Measurements from ENCODE around the gene ABCB9. TPM values are rescaled to one million over a fixed set of nuclear protein-coding genes. Genes with fewer than 3 reads are reported as not detected.

ABCB9 gene
- total RNA-seq, 6 experiments from 2014 or later = 0.48 to 1.4 (median 0.94) TPM

- Histone ChIP-seq H3K4me3 (no peak overlapping the region), H3K36me3 (no peaks in the 10 kb centered on the region), H3K4me1 (peaks cover 0 to 7% (median 0%) of the 10 kb centered on the region in 4 donors), H3K27ac (no peak overlapping the region), H3K9me3 (no peaks in the 10 kb centered on the region), H3K27me3 (no peaks in the 10 kb centered on the region)
- 83% methylated on average over 8 of the region's 19 CpGs for WGBS (ENCODE audit: insufficient coverage, low coverage, low lambda C conversion rate, missing lambda C conversion rate)
- ATAC-seq = no peak
- intact Hi-C loops (cut with DNase I) = no loop called here
- no peak for TF ChIP-seq POLR2A (IDR thresholded peaks at IDR 0.05)
- no peak for TF ChIP-seq CTCF (IDR thresholded peaks at IDR 0.05)
- no peak for DNase-seq
Observed at GRCh38 chr12:122964439-122965257, 1.6 kb downstream of the ABCB9 start.

- H3K4me1 ChIP-seq = peaks cover 0 to 7% (median 0%) of the 10 kb centered on the region in 4 donors
- WGBS (ENCODE audit: insufficient coverage, low coverage, low lambda C conversion rate, missing lambda C conversion rate) = no CpG with 5 or more reads among the region's 8 CpGs
- ATAC-seq (peak in 1 of 4 donors; percentile 5), DNase-seq (peak in 1 of 3 donors; percentile 57)
- no peaks in the 10 kb centered on the region for H3K27me3 ChIP-seq
- no peaks in the 10 kb centered on the region for H3K9me3 ChIP-seq
- intact Hi-C loops (cut with DNase I) = no loop called here
- no peaks in the 10 kb centered on the region for H3K36me3 ChIP-seq
- no peak overlapping the region for H3K27ac ChIP-seq
- H3K4me3 ChIP-seq = no peak overlapping the region
- TF ChIP-seq CTCF (IDR thresholded peaks at IDR 0.05) (no peak), POLR2A (IDR thresholded peaks at IDR 0.05) (no peak)
Observed at GRCh38 chr12:122963941-122964265, 2.4 kb downstream of the ABCB9 start.

- no peak overlapping the region for H3K27ac ChIP-seq
- peaks cover 0 to 7% (median 0%) of the 10 kb centered on the region in 4 donors for H3K4me1 ChIP-seq
- H3K9me3 ChIP-seq = no peaks in the 10 kb centered on the region
- intact Hi-C loops (cut with DNase I) = no loop called here
- TF ChIP-seq CTCF (IDR thresholded peaks at IDR 0.05) = no peak
- TF ChIP-seq POLR2A (IDR thresholded peaks at IDR 0.05) = no peak
- 61% methylated on average over 8 of the region's 10 CpGs for WGBS (ENCODE audit: insufficient coverage, low coverage, low lambda C conversion rate, missing lambda C conversion rate)
- ATAC-seq (peak in 1 of 4 donors; percentile 16), DNase-seq (no peak)
- H3K36me3 ChIP-seq = no peaks in the 10 kb centered on the region
- no peaks in the 10 kb centered on the region for H3K27me3 ChIP-seq
- H3K4me3 ChIP-seq = no peak overlapping the region
Observed at GRCh38 chr12:122961531-122962329, 4.5 kb downstream of the ABCB9 start.

GRCh38 chr12:122960193-122960569, 6.1 kb downstream of the ABCB9 start:
- no peak for ATAC-seq
- TF ChIP-seq POLR2A (IDR thresholded peaks at IDR 0.05) (no peak), CTCF (IDR thresholded peaks at IDR 0.05) (no peak)

More at GRCh38 chr12:122960193-122960569, 6.1 kb downstream of the ABCB9 start:
- 94% methylated on average over 2 of the region's 8 CpGs for WGBS (ENCODE audit: insufficient coverage, low coverage, low lambda C conversion rate, missing lambda C conversion rate)
- Histone ChIP-seq H3K4me1 (no peaks in the 10 kb centered on the region), H3K4me3 (no peak overlapping the region), H3K36me3 (no peaks in the 10 kb centered on the region), H3K27ac (no peak overlapping the region), H3K27me3 (no peaks in the 10 kb centered on the region), H3K9me3 (no peaks in the 10 kb centered on the region)
- intact Hi-C loops (cut with DNase I) = no loop called here
- DNase-seq = no peak

Measured in right lobe of liver (tissue), 6 donors.